IgD-negative memory B cell (primary cell): ENCODE measurements around the gene DNAJC1. TPM values are rescaled to one million over a fixed set of nuclear protein-coding genes. Genes with fewer than 3 reads are reported as not detected.
"Not testable (repeated sequence)": the region's sequence is repeated elsewhere in the genome, so short reads cannot be mapped to it uniquely, and the experiment has no call there.

Experiments
- H3K27ac Mint-ChIP-seq, 3 donors: one replicate each; pipeline ENCODE4 v1.8.0; 2020 to 2022; ENCODE audit warnings: mild to moderate bottlenecking in 3 of 3, mixed read lengths in 3 of 3, moderate library complexity in 1 of 3
- H3K27me3 Mint-ChIP-seq: one replicate; pipeline ENCODE4 v1.8.0; 2021; ENCODE audit warnings: mixed read lengths
- H3K36me3 Mint-ChIP-seq: one replicate; pipeline ENCODE4 v1.8.0; 2020; ENCODE audit warnings: mild to moderate bottlenecking, mixed read lengths
- H3K4me1 Mint-ChIP-seq, 3 donors: one replicate each; pipeline ENCODE4 v1.8.0; 2020 to 2022; ENCODE audit warnings: mixed read lengths in 3 of 3, mild to moderate bottlenecking in 1 of 3
- H3K4me3 Mint-ChIP-seq, 4 donors: one replicate each; pipeline ENCODE4 v1.8.0; 2020 to 2022; ENCODE audit warnings: mild to moderate bottlenecking in 4 of 4, mixed read lengths in 4 of 4, moderate library complexity in 3 of 4
- H3K9me3 Mint-ChIP-seq, 3 donors: one replicate each; pipeline ENCODE4 v1.8.0; 2020 to 2021; ENCODE audit warnings: mixed read lengths in 3 of 3, mild to moderate bottlenecking in 1 of 3
- polyA plus RNA-seq: library from polyadenylated mRNA; unstranded; fragments of 300-500 nt; fragmentation: Illumina TruSeq; gene quantifications from one replicate; pipeline ENCODE4 v1.2.3, GENCODE V29; 2021

DNAJC1 gene
- polyA plus RNA-seq, 1 donor from 2014 or later = 17.9 TPM

- Mint-ChIP-seq H3K27ac (peak overlapping the region in 2 of 3 donors; percentile 15 to 76), H3K4me3 (peak overlapping the region; percentile 27 to 91 (median 82)), H3K36me3 (no peaks in the 10 kb centered on the region), H3K4me1 (peaks cover 6 to 12% (median 11%) of the 10 kb centered on the region in 3 donors), H3K9me3 (peaks cover 2 to 4% (median 3%) of the 10 kb centered on the region in 3 donors), H3K27me3 (peaks cover 3% of the 10 kb centered on the region)
Measured at GRCh38 chr10:22022257-22023032, 18.9 kb upstream of the DNAJC1 start.

- H3K9me3 Mint-ChIP-seq, H3K27me3 Mint-ChIP-seq, H3K27ac Mint-ChIP-seq, H3K36me3 Mint-ChIP-seq, H3K4me3 Mint-ChIP-seq: not testable (repeated sequence)
- H3K4me1 Mint-ChIP-seq = peaks cover 6 to 12% (median 11%) of the 10 kb centered on the region in 3 donors
Measured at GRCh38 chr10:22021144-22021543, 17.6 kb upstream of the DNAJC1 start.

- H3K36me3 Mint-ChIP-seq = peaks cover 2% of the 10 kb centered on the region
- no peak overlapping the region for H3K4me3 Mint-ChIP-seq
- peak overlapping the region in 1 of 3 donors; percentile 29 for H3K27ac Mint-ChIP-seq
- H3K9me3 Mint-ChIP-seq = peaks cover 0 to 2% (median 0%) of the 10 kb centered on the region in 3 donors
- H3K4me1 Mint-ChIP-seq = peaks cover 4 to 6% (median 6%) of the 10 kb centered on the region in 3 donors
- H3K27me3 Mint-ChIP-seq = peaks cover 3% of the 10 kb centered on the region
Measured at GRCh38 chr10:22017283-22018020, 13.9 kb upstream of the DNAJC1 start.

GRCh38 chr10:22016046-22016705, 12.6 kb upstream of the DNAJC1 start:
- peaks cover 2% of the 10 kb centered on the region for H3K36me3 Mint-ChIP-seq
- H3K27me3 Mint-ChIP-seq = peaks cover 3% of the 10 kb centered on the region
- no peak overlapping the region for H3K4me3 Mint-ChIP-seq
- no peaks in the 10 kb centered on the region for H3K4me1 Mint-ChIP-seq
- H3K9me3 Mint-ChIP-seq = peaks cover 0 to 2% (median 0%) of the 10 kb centered on the region in 3 donors
- H3K27ac Mint-ChIP-seq = no peak overlapping the region

GRCh38 chr10:22010973-22011408, 7.5 kb upstream of the DNAJC1 start:
- Mint-ChIP-seq H3K4me1 (peaks cover 2 to 5% (median 2%) of the 10 kb centered on the region in 3 donors), H3K36me3 (peaks cover 2% of the 10 kb centered on the region), H3K27ac (no peak overlapping the region), H3K27me3 (peaks cover 2% of the 10 kb centered on the region), H3K4me3 (no peak overlapping the region), H3K9me3 (peaks cover 0 to 2% (median 0%) of the 10 kb centered on the region in 3 donors)

- H3K4me1 Mint-ChIP-seq = peaks cover 6 to 10% (median 7%) of the 10 kb centered on the region in 3 donors
- H3K27ac Mint-ChIP-seq = no peak overlapping the region
- peaks cover 0 to 2% (median 0%) of the 10 kb centered on the region in 3 donors for H3K9me3 Mint-ChIP-seq
- H3K27me3 Mint-ChIP-seq = peaks cover 2% of the 10 kb centered on the region
- peaks cover 2% of the 10 kb centered on the region for H3K36me3 Mint-ChIP-seq
- H3K4me3 Mint-ChIP-seq = no peak overlapping the region
Measured at GRCh38 chr10:22010539-22010938, 7.0 kb upstream of the DNAJC1 start.

GRCh38 chr10:22006379-22006884, 2.9 kb upstream of the DNAJC1 start:
- Mint-ChIP-seq H3K4me3 (no peak overlapping the region), H3K27ac (no peak overlapping the region), H3K9me3 (peaks cover 0 to 2% (median 0%) of the 10 kb centered on the region in 3 donors), H3K36me3 (peaks cover 2% of the 10 kb centered on the region), H3K4me1 (peaks cover 21 to 28% (median 27%) of the 10 kb centered on the region in 3 donors), H3K27me3 (peaks cover 2% of the 10 kb centered on the region)

- H3K4me1 Mint-ChIP-seq = peaks cover 21 to 30% (median 28%) of the 10 kb centered on the region in 3 donors
- peaks cover 0 to 2% (median 0%) of the 10 kb centered on the region in 3 donors for H3K9me3 Mint-ChIP-seq
- peaks cover 2% of the 10 kb centered on the region for H3K36me3 Mint-ChIP-seq
- H3K27ac Mint-ChIP-seq = peak overlapping the region in 2 of 3 donors; percentile 14 to 58
- H3K4me3 Mint-ChIP-seq = peak overlapping the region in 3 of 4 donors; percentile 19 to 99 (median 78)
- H3K27me3 Mint-ChIP-seq = peaks cover 2% of the 10 kb centered on the region
Measured at GRCh38 chr10:22005763-22006162, 2.2 kb upstream of the DNAJC1 start.

GRCh38 chr10:22003964-22004281, 393 bp upstream of the DNAJC1 start:
- Mint-ChIP-seq H3K36me3 (peaks cover 2% of the 10 kb centered on the region), H3K9me3 (peaks cover 0 to 2% (median 0%) of the 10 kb centered on the region in 3 donors), H3K4me1 (peaks cover 24 to 32% (median 26%) of the 10 kb centered on the region in 3 donors), H3K27me3 (peaks cover 2% of the 10 kb centered on the region), H3K27ac (peak overlapping the region; percentile 96 to 98 (median 97)), H3K4me3 (peak overlapping the region; percentile 88 to 99 (median 94))

- H3K27ac Mint-ChIP-seq = peak overlapping the region; percentile 72 to 97 (median 96)
- peak overlapping the region; percentile 88 to 99 (median 97) for H3K4me3 Mint-ChIP-seq
- peaks cover 2% of the 10 kb centered on the region for H3K36me3 Mint-ChIP-seq
- peaks cover 0 to 2% (median 0%) of the 10 kb centered on the region in 3 donors for H3K9me3 Mint-ChIP-seq
- peaks cover 23 to 34% (median 24%) of the 10 kb centered on the region in 3 donors for H3K4me1 Mint-ChIP-seq
- H3K27me3 Mint-ChIP-seq = peaks cover 2% of the 10 kb centered on the region
Measured at GRCh38 chr10:22002591-22003176, 846 bp downstream of the DNAJC1 start.

GRCh38 chr10:21995557-21995956, 8.0 kb downstream of the DNAJC1 start:
- peaks cover 3 to 10% (median 4%) of the 10 kb centered on the region in 3 donors for H3K4me1 Mint-ChIP-seq
- H3K36me3 Mint-ChIP-seq = no peaks in the 10 kb centered on the region

GRCh38 chr10:21993360-21994001, 10.0 kb downstream of the DNAJC1 start:
- Mint-ChIP-seq H3K36me3 (no peaks in the 10 kb centered on the region), H3K4me1 (peaks cover 1 to 9% (median 3%) of the 10 kb centered on the region in 3 donors), H3K9me3 (no peaks in the 10 kb centered on the region), H3K4me3 (no peak overlapping the region), H3K27ac (no peak overlapping the region), H3K27me3 (no peaks in the 10 kb centered on the region)

More at GRCh38 chr10:21995557-21995956, 8.0 kb downstream of the DNAJC1 start:
- Mint-ChIP-seq H3K27ac (no peak overlapping the region), H3K4me3 (no peak overlapping the region), H3K27me3 (no peaks in the 10 kb centered on the region), H3K9me3 (no peaks in the 10 kb centered on the region)

GRCh38 chr10:21991785-21992184, 11.7 kb downstream of the DNAJC1 start:
- Mint-ChIP-seq H3K9me3 (no peaks in the 10 kb centered on the region), H3K4me3 (no peak overlapping the region), H3K36me3 (no peaks in the 10 kb centered on the region), H3K4me1 (peaks cover 1 to 6% (median 3%) of the 10 kb centered on the region in 3 donors), H3K27ac (no peak overlapping the region), H3K27me3 (no peaks in the 10 kb centered on the region)

GRCh38 chr10:21990449-21990848, 13.1 kb downstream of the DNAJC1 start:
- no peaks in the 10 kb centered on the region for H3K27me3 Mint-ChIP-seq
- peaks cover 1 to 7% (median 3%) of the 10 kb centered on the region in 3 donors for H3K4me1 Mint-ChIP-seq
- H3K9me3 Mint-ChIP-seq = peaks cover 0 to 4% (median 3%) of the 10 kb centered on the region in 3 donors
- H3K36me3 Mint-ChIP-seq = peaks cover 2% of the 10 kb centered on the region
- no peak overlapping the region for H3K4me3 Mint-ChIP-seq
- no peak overlapping the region for H3K27ac Mint-ChIP-seq
